GM12801 (cell line): ENCODE measurements around the gene SYNE3.

ENCODE experiments used
- TF ChIP-seq, protein P1 (sequence below): IDR thresholded peaks from one replicate; pipeline ENCODE4 v1.5.1; 2011; ENCODE audit warnings: control low read depth; ENCODE audit not compliant: insufficient read length; ENCODE audit errors: extremely low read depth

Gene SYNE3

DNA sequence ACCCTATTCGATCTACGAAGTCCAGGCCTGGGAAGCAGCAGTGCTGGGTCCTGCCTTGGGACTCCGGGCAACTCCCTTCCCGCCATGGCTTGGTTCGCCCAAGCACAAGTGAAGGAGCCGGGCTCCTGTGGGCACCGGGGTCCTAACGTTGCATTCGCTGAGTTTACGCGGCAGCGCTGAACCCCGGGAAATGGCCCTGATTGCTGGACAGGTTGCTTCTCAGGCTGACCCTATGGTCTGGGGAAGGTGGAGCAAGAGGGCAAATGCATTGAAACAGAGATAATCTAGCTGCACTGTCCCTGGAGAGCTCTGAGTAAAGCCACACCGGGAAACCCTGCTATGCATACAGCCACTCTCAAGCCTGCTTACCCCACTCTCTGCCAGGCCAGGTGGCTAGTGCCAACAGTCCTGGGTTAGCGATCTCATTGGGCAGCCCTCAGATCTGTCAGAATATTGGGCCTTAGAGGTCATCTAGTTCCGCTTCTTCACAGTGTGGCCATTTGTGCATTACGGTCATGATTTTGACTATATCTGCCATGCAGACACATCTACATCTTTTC, 11.3 kb downstream of the SYNE3 start:
- TF ChIP-seq, protein P1, sequence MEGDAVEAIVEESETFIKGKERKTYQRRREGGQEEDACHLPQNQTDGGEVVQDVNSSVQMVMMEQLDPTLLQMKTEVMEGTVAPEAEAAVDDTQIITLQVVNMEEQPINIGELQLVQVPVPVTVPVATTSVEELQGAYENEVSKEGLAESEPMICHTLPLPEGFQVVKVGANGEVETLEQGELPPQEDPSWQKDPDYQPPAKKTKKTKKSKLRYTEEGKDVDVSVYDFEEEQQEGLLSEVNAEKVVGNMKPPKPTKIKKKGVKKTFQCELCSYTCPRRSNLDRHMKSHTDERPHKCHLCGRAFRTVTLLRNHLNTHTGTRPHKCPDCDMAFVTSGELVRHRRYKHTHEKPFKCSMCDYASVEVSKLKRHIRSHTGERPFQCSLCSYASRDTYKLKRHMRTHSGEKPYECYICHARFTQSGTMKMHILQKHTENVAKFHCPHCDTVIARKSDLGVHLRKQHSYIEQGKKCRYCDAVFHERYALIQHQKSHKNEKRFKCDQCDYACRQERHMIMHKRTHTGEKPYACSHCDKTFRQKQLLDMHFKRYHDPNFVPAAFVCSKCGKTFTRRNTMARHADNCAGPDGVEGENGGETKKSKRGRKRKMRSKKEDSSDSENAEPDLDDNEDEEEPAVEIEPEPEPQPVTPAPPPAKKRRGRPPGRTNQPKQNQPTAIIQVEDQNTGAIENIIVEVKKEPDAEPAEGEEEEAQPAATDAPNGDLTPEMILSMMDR = no peak

DNA sequence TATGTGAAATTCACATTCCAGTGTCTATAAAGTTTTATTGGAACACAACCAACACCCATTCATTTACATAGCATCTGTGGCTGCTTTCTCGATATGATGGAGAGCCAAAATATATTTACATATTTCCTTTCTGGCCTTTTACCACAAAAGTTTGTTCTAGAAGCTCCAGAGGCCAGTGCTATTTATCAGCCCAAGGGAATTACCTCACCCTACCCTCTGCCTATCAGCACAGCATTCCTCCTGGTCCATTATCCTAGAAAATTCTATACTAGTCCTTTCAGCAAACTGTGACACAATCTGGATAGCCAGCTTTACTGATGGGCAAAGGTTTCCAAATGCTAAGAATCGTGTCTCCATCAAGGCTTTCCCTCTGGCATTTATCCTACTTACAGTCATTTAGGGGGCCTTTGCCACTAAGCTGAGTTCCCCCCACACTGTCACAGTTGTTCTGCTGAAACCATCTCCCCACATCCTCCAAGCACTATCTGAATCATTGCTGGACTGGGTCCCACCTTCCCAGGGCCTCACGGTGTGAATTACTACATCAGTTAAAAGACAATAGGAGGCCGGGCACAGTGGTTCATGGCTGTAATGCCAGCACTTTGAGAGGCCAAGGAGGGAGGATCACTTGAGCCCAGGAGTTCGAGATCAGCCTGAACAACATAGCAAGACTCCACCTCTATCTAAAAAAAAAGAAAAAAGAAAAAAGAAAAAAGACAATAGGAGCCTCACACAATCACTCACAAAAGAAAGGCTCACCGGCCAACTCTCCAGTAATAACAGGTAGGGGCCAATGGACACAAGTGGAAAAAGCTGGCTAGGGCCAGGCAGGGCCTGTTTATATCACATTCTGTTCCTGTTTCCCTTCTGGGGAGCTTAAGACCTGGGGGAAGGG, 12.1 kb downstream of the SYNE3 start:
- TF ChIP-seq, protein P1 = no peak

DNA sequence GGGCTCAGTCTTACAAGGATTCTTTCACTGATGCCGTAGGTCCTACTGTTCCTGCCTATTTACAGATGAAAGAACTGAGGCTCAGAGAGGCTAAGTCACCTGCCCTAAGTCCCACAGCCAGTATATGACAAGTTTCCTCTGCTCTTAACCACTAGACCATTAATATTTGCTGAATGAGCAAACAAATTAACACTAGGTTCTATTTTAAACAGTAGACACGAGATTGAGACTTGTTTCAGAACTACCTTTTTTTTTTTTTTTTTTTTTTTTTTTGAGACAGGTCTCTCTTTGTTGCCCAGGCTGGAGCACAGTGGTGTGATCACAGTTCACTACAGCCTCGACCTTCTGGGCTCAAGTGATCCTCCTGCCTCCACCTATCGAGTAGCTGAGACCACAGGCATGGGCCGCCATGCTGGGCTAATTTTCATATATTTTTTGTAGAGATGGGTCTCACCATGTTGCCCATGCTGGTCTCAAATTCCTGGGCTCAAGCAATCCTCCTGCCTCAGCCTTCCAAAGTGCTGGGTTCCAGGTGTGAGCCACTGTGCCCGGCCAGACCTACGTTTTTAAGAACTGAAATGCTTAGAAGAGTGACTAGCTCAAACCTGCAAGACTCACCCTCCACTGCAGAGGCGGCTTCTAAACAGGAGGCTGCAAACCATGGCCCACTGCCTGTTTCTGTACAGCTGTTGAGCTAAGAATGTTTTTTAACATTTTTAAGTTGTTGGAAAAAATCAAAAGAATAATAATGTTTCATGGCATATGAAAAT, 12.9 kb downstream of the SYNE3 start:
- TF ChIP-seq, protein P1 = no peak

DNA sequence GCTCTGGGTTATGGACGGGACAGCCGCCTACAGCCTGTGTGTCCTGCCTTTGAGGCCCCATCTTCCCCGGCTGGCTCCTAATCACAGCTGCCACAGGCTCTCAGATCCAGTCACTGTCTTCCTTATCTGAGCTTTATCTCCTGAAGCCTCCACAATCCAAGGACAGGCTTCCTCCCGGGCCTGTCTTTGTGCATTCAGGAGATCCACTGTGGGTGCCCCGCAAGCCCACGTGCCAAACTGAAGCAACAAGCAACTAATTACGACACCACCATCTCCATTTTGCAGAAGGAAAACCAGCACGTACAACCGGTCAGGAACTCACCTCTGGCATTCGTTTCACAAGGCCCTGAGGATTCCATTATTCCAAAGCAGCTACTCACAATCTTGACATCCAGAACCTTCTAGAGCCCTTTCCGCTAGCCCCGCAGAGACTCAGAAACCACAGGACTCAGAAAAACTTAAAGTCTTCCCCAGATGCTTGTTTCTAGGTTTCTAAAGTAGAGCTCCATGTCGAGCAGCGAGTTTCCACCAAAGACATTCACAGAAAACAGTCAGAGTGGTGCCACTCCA, 14.0 kb downstream of the SYNE3 start:
- TF ChIP-seq, protein P1 = no peak

DNA sequence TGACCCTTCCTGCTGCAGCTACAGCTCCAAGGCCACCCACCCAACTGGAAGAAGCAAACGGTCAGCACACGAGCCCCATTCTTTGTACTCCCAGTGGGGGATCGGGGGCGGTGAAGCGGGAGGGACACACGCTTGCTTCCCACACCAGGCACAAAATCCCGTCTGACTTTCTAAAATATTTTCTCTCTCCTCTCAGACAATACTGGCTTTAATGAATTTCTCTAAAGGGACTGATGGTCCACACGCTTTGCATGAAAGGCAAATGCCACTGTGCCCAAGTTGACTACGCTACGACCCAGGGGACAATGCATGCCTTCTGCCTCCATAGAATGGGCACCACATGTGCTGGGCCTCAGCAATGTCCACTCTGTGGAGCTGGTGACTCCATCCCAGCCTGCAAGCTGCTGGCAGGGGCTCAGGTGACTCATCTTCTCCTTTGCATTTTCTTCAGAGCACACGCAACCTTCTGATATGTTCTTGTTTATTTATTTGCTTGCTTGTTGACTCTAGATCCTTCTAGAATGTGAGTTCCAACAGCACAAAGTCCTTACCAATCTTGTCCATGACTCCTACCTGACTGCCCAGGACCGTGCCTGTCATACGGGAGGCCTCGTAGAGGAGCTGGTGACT, 15.6 kb downstream of the SYNE3 start:
- TF ChIP-seq, protein P1 = no peak

- TF ChIP-seq, protein P1 = no peak
These were observed 16.2 kb downstream of the SYNE3 start for GRCh38 chr14:95500201-95500681.
